ENCODE data around the gene GNB4.

GRCh38 chr3:179373938-179374337 lies 77.3 kb downstream of the GNB4 start:
- no peak for TF ChIP-seq EZH2 (IDR thresholded peaks at IDR 0.05; ENCODE audit: borderline replicate concordance, low read depth, low read length, severe bottlenecking)
- TF ChIP-seq, protein P1, sequence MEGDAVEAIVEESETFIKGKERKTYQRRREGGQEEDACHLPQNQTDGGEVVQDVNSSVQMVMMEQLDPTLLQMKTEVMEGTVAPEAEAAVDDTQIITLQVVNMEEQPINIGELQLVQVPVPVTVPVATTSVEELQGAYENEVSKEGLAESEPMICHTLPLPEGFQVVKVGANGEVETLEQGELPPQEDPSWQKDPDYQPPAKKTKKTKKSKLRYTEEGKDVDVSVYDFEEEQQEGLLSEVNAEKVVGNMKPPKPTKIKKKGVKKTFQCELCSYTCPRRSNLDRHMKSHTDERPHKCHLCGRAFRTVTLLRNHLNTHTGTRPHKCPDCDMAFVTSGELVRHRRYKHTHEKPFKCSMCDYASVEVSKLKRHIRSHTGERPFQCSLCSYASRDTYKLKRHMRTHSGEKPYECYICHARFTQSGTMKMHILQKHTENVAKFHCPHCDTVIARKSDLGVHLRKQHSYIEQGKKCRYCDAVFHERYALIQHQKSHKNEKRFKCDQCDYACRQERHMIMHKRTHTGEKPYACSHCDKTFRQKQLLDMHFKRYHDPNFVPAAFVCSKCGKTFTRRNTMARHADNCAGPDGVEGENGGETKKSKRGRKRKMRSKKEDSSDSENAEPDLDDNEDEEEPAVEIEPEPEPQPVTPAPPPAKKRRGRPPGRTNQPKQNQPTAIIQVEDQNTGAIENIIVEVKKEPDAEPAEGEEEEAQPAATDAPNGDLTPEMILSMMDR (IDR thresholded peaks at IDR 0.05; ENCODE audit: extremely low read depth in 1 of 2, insufficient read depth in 1 of 2, low read depth in 1 of 2, low read length in 2 of 2), result no peak
- TF ChIP-seq MAX (IDR thresholded peaks at IDR 0.05; ENCODE audit: insufficient read depth, insufficient read length), result no peak
- TF ChIP-seq POLR2AphosphoS5 (IDR thresholded peaks at IDR 0.05; ENCODE audit: insufficient read depth, low read depth, low read length), result no peak
- TF ChIP-seq MYC (IDR thresholded peaks at IDR 0.05; ENCODE audit: low read depth, low read length), result no peak
- TF ChIP-seq JUN (IDR thresholded peaks at IDR 0.05; ENCODE audit: borderline replicate concordance, insufficient read depth, insufficient read length, low read depth), result no peak

Data from endothelial cell of umbilical vein (primary cell).